GM21786 (cell line): ENCODE measurements around the gene GLA.

Experiments used
- ATAC-seq: cut with Tn5 transposase; IDR thresholded peaks from one replicate; pipeline ENCODE4 v1.9.1; 2021; ENCODE audit not compliant: unreplicated experiment

The GLA gene

GRCh38 chrX:101398694-101399093 is 9.0 kb downstream of the GLA start:
- ATAC-seq, result no peak

- no peak for ATAC-seq
Observed at GRCh38 chrX:101397779-101398178, 9.9 kb downstream of the GLA start.

DNA sequence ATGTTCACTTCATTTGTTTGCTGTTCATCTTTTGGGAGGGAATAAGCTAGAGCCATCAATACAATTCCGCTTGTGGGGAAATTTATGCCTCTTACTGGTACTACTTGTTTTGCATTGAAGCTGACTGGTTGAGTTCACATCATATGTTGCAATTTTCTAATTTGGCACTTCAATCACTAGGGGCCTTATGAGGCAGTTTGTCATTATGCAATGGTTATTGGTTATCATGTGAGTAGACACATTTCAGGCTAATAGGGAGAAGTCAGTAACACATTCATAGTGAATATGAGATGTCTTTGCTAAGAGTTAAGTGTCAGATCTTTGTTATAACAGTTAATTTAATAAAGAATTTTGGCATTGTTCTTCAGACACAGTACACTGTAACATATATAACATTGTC is 11.9 kb downstream of the GLA start:
- no peak for ATAC-seq

DNA sequence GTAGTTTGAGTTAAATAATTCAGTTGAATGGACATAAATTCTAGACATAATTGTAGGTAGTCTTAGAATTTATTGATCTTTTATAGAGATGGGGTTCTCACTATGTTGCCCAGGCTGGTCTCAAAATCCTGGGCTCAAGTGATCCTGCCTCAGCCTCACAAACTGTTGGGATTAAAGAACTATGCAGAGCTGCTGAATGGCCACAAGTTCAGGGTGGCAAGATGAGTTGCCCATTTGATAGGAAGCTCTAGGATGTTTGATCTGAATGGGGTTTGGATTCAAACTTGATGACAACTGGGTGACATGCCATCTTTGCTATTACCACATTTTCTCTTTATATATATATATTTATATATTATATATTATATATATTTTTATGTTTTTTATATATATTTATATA is 13.4 kb downstream of the GLA start:
- no peak for ATAC-seq

- no peak for ATAC-seq
Observed at GRCh38 chrX:101393530-101394305, 14.0 kb downstream of the GLA start.

DNA sequence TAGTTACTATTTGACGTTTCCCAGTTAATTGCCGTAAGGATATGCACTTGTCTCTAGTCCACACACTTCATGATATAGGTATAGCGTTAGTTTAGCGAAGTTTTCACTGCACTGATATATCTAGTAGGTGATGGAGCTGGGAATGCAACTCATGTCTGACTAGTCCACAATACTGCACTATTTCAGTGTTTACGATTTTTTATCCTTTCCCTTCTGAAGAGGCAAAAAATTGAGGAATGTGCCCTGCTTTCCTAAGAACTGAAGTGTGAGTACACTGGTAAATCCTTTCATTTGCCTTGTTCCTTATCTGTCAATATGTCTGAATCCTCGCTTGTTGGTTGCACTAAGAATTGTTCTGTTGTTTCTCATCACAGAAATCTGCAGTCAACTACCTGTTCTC is 15.9 kb downstream of the GLA start:
- no peak for ATAC-seq

DNA sequence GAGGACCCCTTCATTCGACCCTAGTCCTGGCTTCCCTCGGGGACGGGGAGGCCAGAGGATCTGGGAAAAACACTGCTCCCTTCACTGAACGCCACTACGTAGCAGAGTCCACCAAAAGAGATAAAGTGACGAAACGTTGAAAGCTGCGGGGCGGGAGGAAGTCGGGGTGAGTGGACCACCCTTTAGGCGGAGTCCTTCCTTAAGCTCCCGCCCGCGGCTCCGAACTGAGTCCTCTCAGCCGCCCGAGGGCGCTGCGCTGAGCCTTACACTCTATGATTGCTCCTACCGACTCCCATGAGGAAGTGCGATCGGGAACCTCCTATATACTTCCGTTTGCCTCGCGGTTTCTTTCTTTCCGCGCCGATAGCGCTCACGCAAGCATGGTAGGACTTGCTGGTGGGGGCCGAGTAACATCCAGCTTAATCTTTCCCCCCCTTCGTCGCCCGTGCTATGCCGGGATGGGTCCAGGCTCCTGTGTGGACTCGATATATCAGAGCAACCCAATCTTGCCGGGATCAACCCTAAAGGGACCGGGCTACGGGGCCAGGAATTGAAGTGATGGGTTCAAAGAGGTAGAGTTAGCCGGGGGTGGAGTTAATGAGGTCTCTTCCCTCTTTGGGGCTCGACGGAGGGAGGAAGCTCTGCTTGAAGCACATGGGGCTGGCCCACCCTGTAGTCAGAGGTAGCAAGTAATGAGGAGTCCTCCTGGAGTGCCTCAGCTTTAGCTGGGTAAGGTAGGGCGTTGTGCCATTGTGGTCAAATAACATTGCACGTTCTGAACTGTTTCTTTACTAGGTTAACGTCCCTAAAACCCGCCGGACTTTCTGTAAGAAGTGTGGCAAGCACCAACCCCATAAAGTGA is 16.8 kb downstream of the GLA start, which contains the start of gene RPL36A:
Gene RPL36A (plus strand): TSS at position 348 of the 862 bp plus-strand sequence. CDS start 33 bp downstream, at position 381.
- ATAC-seq, result peak; percentile 75

DNA sequence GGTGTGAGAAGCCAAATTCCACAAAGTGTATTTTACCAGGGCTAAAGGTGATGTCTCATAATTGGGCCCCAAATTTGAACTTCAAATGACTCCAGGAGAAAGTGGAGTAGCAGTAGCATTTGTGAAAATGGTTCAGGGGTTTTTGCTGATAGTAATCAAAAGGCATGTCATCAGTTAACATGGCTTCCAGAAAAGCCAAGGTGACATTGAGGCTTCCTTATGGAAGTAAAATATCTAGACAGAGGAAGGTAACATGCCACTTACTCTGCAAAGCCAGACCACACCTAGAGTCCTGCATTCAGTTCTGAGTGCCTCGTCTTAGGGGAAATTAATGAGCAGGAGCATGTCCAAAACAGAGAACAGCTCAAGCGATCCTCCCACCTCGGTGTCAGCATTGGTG is 19.1 kb downstream of the GLA start:
- no peak for ATAC-seq

DNA sequence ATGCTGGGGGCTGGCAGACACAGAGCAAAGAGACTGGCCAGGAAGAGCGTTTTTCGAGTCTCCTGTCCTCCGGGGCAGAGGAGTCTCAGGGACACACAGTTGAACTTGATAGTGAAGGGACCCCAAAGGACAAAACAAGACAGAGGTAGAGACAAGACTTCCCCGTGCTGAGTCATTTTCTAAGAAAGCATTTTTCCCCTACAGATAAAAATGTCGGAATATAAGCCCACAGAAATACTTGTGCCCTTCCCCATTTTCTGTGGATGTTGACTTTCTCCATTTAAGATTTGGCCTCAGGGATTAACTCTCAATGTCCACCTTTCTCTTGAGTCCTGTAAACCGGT is 21.2 kb downstream of the GLA start:
- peak; percentile 0 for ATAC-seq

GRCh38 chrX:101385795-101386541 is 21.8 kb downstream of the GLA start, which contains the start of gene BTK:
Gene BTK, minus strand, starts transcription at chrX:101386191. Its CDS starts 10,907 bp downstream, at chrX:101375284.
- ATAC-seq, result peak; percentile 61

- no peak for ATAC-seq
Observed at GRCh38 chrX:101385026-101385684, 22.6 kb downstream of the GLA start.

DNA sequence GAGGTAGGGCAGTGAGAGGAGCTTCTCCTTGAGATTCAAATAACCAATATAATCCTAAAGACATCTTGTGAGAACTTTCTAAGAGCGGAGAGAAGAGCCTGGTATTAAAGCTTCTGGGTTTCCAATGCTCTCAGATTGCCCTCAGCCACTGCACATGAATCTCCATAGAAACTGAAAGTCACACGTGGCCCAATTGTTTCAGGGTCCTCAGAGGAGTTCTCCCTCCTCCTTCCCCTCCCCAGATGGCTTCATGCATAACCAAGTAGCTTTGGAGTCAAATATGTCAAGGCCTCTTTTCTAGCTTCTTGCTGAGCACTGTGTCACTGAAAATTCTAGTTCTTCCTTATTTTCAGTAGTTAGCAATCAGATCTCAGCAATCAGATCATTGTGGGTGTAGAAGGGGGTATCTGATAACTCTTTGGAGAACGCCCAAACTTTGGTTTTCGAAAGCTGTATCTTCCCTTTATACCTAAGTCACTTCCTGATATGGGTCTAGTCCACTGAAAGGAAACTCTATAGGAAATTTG is 24.0 kb downstream of the GLA start:
- peak; percentile 74 for ATAC-seq

DNA sequence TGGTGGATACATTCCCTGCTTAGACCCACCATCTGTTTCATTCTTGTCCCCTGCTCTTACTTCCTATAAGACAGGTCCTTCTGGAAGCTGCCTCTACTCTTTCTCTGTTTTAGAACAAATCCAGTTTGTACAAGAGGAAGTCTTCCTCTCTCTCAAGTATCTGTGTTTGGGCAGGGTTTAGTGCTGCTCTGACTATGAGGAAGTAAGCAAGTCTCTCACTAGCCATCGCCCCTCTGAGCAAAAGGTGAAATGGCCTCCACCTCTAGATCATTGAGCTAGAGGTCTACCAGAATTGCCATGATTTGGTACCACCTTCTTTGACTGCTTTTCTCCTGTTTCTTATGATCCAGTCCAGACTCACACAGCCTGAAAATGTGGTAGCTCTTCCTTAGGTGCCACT is 30.2 kb downstream of the GLA start:
- no peak for ATAC-seq

DNA sequence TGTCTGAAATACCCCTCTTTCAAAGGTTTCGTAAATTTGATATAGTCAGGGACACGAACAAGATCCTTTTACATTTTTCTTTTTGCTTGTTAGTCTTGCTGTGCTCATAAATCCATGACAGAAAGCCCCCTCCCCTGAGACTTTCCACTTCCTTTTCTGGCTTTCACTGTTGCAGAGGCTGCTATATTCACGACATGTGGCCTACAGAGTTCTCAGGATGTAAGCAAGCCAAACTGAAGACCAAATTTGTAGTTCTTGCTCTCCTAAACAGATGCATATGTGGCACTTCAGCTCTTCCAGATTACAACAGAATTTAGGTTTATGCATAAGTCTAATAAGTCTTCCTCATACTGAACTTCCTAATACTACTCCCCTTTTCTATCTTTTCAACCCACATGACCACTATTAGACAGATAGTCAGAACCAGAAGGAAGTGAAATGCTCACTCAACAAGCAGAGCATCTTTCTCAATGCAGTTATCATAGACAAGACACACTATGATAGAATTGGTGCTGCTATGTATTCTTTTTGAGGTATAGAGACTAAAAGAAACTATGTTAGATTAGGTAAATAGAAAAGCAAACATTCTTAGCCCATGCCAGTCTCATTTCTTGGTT is 36.7 kb downstream of the GLA start:
- ATAC-seq, result peak; percentile 80

DNA sequence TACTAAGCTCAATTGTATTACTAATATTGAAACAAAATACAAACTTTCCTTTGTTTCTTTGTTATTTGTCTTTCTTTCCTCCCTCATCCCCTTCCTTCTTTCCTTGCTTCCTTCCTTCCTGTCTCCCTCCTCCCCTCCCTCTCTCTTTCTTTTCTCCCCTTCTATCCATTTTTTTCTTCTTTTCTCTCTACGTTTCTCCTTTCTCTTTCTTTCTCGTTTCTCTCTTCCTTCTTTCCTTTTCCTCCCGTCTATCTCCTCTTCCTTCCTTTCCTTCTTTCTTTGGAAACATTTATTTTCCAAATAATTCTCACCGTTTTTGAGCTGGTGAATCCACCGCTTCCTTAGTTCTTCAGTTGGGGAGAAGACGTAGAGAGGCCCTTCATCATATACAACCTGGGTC is 38.0 kb downstream of the GLA start:
- ATAC-seq, result no peak

DNA sequence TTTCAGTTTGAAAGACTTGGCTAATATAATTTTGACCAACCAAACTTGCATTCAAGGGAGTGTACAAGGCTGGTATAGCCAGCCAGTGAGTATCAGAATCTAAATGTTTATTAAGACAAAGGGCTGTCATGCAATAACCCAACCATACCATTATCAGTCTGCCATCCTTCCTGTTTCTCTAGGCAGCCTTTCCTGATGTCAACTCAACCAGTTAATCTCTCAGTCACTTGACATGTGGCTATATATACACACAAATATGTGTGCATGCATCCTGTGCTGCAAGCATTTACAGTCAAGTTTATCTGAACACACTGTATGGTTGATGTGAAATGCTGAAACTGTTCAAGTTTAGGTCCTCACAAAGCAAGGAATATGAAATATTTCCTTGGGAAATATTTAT is 38.9 kb downstream of the GLA start:
- ATAC-seq, result no peak

- no peak for ATAC-seq
Observed at GRCh38 chrX:101365301-101365795, 42.4 kb downstream of the GLA start.

GRCh38 chrX:101362757-101363156 is 45.0 kb downstream of the GLA start:
- no peak for ATAC-seq

DNA sequence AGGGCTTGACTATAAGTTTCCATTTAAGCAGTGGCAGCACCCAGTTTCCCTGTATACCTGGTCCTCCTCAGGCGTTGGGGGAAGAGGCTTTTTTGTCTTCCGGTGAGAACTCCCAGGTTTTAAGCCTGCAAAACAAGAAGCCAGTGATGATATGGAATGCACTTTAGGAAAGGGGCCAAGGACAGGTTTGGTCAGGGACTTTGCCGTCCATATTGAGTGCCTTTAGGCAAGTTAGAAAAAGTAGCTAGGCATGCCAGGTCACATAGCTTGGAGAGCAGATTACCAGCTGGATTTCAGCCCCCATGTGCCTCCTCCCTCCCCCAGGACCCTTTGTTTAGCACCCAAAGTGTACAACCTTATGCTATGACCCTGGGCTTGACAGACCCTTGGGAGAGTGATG is 45.6 kb downstream of the GLA start:
- ATAC-seq, result no peak

DNA sequence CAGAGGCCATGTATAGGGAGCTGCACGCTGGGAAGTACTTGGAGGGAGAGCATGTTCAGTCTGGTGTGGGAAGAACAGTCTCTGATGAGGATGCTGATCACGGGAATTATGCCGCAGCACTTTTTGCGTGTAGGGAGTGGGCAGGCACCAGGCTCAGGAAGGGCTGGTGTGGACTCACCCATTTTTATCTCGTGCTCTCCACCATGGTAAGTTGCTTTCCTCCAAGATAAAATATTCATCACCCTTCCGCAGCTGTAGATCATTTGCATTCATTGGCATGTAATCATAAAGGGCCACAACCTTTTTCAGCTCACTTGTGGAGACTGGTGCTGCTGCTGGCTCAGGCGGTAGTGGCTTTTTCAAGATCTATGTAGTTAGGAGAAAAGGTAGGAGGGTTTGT is 47.3 kb downstream of the GLA start:
- no peak for ATAC-seq
